ENCODE measurements around the gene TLL2. TPM values are rescaled to one million over a fixed set of nuclear protein-coding genes. Genes with fewer than 3 reads are reported as not detected.
A peak's percentile ranks its signal among the peaks of the same experiment; 100 is the strongest.

The TLL2 gene
- total and polyA plus RNA-seq, 7 donors = 0.22 to 0.64 (median 0.32) TPM

DNA sequence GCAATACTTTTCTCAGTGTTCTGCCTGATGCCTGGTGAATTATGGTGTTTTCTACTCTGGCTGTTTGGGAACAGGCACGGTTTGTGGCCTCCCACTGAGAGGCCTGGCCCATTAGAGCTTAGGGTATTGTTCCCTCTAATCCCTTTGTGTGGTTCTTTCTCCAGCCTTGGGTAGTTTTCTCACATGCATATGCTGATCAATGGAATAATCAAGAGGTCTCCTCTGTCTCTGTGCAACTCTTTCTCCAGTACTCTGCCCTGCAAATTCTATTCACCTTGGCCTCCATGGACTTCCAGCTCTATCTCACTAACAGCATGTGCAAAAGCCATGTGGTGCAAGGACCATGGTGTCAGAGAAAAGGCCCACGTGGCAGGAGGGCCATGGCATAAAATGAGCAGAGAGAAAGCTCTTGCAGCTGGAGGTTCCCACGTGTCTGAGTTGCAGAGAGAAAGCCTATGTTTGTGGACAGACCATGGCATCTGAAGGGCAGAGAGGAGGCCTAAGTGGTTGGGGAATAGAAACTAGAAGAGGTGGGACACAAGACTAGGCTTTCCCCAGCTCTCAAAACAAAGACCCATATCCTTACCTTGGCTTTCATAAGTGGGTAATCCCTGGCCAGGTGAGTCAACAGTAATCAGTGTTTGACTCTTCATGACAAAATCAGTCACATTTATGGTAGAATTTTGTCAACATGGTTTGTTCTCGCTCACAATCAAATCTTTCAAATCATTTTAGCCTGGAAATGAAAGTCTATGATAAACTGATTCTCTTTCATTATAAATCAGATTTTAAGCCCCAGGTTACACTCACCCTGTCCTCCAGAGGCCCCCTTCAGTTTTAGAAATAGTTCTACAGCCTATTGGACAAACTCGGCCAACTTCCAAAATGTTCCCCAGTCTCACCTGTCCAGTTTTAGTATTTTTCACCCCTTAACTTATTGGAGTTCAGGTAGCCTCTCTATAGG, 172.2 kb downstream of the TLL2 start:
- Histone ChIP-seq H3K4me3 (no peak overlapping the region), H3K36me3 (ENCODE audit: insufficient read depth in 1 of 2, low read depth in 1 of 2) (no peaks in the 10 kb centered on the region), H3K27ac (no peak overlapping the region), H3K27me3 (ENCODE audit: insufficient read depth in 3 of 3, low read length in 2 of 3) (no peaks in the 10 kb centered on the region), H3K4me1 (no peaks in the 10 kb centered on the region), H3K9me3 (no peaks in the 10 kb centered on the region)
- WGBS, 3 donors = 65 to 70% (median 67%) methylated on average over 5 of the region's 5 CpGs
- ATAC-seq (no peak), DNase-seq (no peak)
- intact Hi-C loops (cut with DNase I) = no loop called here
- TF ChIP-seq, protein P1, sequence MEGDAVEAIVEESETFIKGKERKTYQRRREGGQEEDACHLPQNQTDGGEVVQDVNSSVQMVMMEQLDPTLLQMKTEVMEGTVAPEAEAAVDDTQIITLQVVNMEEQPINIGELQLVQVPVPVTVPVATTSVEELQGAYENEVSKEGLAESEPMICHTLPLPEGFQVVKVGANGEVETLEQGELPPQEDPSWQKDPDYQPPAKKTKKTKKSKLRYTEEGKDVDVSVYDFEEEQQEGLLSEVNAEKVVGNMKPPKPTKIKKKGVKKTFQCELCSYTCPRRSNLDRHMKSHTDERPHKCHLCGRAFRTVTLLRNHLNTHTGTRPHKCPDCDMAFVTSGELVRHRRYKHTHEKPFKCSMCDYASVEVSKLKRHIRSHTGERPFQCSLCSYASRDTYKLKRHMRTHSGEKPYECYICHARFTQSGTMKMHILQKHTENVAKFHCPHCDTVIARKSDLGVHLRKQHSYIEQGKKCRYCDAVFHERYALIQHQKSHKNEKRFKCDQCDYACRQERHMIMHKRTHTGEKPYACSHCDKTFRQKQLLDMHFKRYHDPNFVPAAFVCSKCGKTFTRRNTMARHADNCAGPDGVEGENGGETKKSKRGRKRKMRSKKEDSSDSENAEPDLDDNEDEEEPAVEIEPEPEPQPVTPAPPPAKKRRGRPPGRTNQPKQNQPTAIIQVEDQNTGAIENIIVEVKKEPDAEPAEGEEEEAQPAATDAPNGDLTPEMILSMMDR (IDR thresholded peaks at IDR 0.05) = no peak

DNA sequence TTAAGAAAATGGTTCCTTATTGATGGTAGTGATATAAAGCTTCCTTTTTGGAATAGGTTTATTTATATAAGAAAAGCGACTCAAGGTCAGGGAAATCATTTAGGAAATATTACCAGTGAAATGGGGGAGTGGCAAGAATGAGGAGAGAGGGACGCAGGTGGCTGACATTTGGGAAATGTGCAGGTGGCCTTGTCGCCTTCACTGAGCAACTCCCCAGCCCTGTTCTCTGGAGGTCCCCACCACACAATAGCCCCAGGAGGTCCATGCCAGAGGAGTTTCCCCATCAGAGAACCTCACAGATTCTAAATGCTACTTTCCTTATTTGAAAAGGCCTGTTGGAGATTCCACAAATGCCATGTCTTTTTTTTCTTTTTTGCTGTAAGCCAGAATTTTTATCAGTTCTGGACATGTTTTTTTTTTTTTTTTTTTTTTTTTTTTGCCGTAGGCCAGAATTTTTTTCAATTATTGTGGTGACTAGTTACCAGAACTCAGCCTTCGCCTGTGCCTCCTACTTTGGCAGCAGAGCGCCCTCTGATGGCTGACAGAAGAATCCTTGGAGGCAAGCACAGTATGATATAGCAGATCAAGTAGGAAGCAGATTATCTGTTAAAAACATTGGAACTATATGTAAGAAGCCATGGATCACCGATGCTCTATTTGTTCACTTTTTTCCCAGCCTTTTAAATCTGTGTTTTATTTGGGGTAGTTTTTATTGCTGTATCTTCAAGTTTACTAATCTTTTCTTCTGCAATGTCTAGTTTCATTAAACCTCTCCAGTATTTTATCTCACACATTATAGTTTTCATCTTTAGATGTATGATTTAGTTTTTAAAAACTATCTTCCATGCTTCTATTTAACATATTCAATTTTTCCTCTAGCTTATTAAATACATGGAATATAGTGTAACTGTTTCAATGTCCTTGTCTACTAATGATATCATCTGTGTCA, 173.5 kb downstream of the TLL2 start:
- no peak for ATAC-seq
- WGBS, 3 donors = 43 to 48% (median 45%) methylated on average over 6 to 7 of the region's 7 CpGs
- peak; percentile 23 to 54 for DNase-seq
- H3K4me1 ChIP-seq = no peaks in the 10 kb centered on the region
- intact Hi-C loops (cut with DNase I) = no loop called here
- no peak overlapping the region for H3K4me3 ChIP-seq
- no peaks in the 10 kb centered on the region for H3K36me3 ChIP-seq (ENCODE audit: insufficient read depth in 1 of 2, low read depth in 1 of 2)
- TF ChIP-seq, protein P1 (IDR thresholded peaks at IDR 0.05) = peak; percentile 43
- no peak overlapping the region for H3K27ac ChIP-seq
- no peaks in the 10 kb centered on the region for H3K9me3 ChIP-seq
- H3K27me3 ChIP-seq (ENCODE audit: insufficient read depth in 3 of 3, low read length in 2 of 3) = no peaks in the 10 kb centered on the region

DNA sequence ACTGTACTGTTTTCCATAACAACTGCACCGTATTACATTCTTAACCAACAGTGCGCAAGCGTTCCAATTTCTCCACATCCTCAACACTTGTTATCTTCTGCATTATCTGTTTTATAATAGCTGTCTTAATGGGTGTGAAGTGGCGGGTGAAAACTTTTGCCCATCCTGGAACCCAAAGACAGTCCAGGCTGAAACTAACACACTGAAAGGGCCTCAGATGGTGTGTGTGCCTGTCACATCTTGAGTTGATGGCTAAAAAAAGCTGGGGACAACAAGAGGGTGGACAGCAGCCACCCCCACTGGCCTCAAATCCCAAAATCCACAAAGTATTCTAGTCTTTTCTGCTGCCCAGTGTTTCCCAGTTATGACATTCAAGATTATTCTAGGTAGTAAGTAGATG, 174.3 kb downstream of the TLL2 start:
- intact Hi-C loops (cut with DNase I) = no loop called here
- ATAC-seq (no peak), DNase-seq (no peak)
- no peaks in the 10 kb centered on the region for H3K4me1 ChIP-seq
- H3K27ac ChIP-seq = no peak overlapping the region
- no peaks in the 10 kb centered on the region for H3K36me3 ChIP-seq (ENCODE audit: insufficient read depth in 1 of 2, low read depth in 1 of 2)
- TF ChIP-seq, protein P1 (IDR thresholded peaks at IDR 0.05) = no peak
- H3K27me3 ChIP-seq (ENCODE audit: insufficient read depth in 3 of 3, low read length in 2 of 3) = no peaks in the 10 kb centered on the region
- no peak overlapping the region for H3K4me3 ChIP-seq
- no peaks in the 10 kb centered on the region for H3K9me3 ChIP-seq
- 94% methylated on average over 4 of the region's 4 CpGs for WGBS, 3 donors

DNA sequence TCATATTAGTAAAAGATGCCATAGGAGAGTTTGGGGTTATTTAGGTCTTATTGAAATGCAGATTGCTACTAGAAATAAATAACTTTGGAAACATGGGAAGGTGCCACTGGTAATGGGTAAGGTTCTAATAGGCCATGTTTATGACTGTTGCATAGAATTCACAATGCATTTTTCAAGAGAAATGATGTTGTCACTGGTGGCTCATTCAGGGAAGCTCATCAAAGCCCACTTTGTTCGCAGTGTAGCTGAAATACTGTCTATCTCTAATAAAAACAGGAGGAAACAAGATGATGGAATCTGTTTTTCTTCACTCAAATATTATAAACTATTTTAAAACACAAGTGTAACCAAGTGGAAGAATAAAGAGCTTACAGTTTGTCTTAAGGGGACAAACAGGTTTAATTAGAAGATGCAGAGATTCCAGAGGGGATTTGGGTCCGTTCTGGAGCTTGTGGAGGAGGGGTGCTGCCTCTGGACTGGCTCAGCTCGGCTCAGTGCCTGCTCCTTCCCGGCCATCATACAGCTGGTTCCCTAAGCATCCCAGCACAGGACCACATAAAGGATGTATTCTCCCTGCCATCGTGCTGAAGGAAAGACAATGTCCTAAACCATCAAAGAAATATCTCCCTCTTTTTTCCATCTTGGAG, 175.3 kb downstream of the TLL2 start:
- Histone ChIP-seq H3K4me1 (no peaks in the 10 kb centered on the region), H3K4me3 (no peak overlapping the region), H3K36me3 (ENCODE audit: insufficient read depth in 1 of 2, low read depth in 1 of 2) (no peaks in the 10 kb centered on the region), H3K27me3 (ENCODE audit: insufficient read depth in 3 of 3, low read length in 2 of 3) (no peaks in the 10 kb centered on the region), H3K27ac (no peak overlapping the region), H3K9me3 (no peaks in the 10 kb centered on the region)
- intact Hi-C loops (cut with DNase I) = no loop called here
- ATAC-seq (no peak), DNase-seq (no peak)
- TF ChIP-seq, protein P1 (IDR thresholded peaks at IDR 0.05) = no peak
- 30 to 40% (median 36%) methylated on average over 5 of the region's 5 CpGs for WGBS, 3 donors
